Body of pancreas (tissue), 4 donors: Measurements from ENCODE around the gene SUN5. TPM values are rescaled to one million over a fixed set of nuclear protein-coding genes. Genes with fewer than 3 reads are reported as not detected.

Experiments
- ATAC-seq: fragments of 150-250 bp; one replicate; pipeline ENCODE4 v1.9.1; 2016
- DNase-seq, 4 donors: peaks; one replicate each; pipeline ENCODE4 v3.0.0-alpha.2; 2019
- H3K27ac ChIP-seq, 4 donors: fragments of 200-600 bp; sonication (generic); 1 replicate in 3 of 4; 2 replicates in 1 of 4; pipeline versions ENCODE4 v1.5.1 to v1.6.1; 2016 to 2019; ENCODE audit warnings: mild to moderate bottlenecking in 1 of 4, mixed read lengths in 1 of 4, moderate library complexity in 1 of 4
- H3K27me3 ChIP-seq, 2 donors: fragments of 200-600 bp; sonication (generic); one replicate each; pipeline ENCODE4 v1.6.0; 2016; ENCODE audit warnings: mild to moderate bottlenecking in 1 of 2
- H3K36me3 ChIP-seq, 2 donors: fragments of 200-600 bp; sonication (generic); replicated peaks in 1 of 2; 2 replicates each; pipeline ENCODE4 v1.5.1; 2016; ENCODE audit warnings: low read depth in 2 of 2; ENCODE audit not compliant: insufficient read depth in 1 of 2
- H3K4me1 ChIP-seq: fragments of 200-600 bp; sonication (generic); one replicate; pipeline ENCODE4 v1.6.0; 2016
- H3K4me3 ChIP-seq, 2 donors: fragments of 200-600 bp; sonication (generic); 1 replicate in 1 of 2; 2 replicates in 1 of 2; pipeline ENCODE4 v1.5.1; 2016 to 2019
- H3K9me3 ChIP-seq, 3 donors: fragments of 200-600 bp; sonication (generic); 1 replicate in 2 of 3; 2 replicates in 1 of 3; pipeline ENCODE4 v1.5.1; 2016
- CTCF ChIP-seq, 7 experiments: fragments of 450-650 bp in 4 of 7; fragments of 200-600 bp in 3 of 7; sonication (generic) in 3 of 7; IDR thresholded peaks; one replicate each; pipeline ENCODE4 v1.5.1; 2016 to 2019; ENCODE audit warnings: antibody characterized with exemption in 7 of 7
- POLR2A ChIP-seq, 3 donors: fragments of 450-650 bp; IDR thresholded peaks; one replicate each; pipeline ENCODE4 v1.6.1; 2016; ENCODE audit warnings: antibody characterized with exemption in 3 of 3, mild to moderate bottlenecking in 2 of 3
- WGBS, 2 donors: methylation state at CpG; one replicate each; pipeline ENCODE4 v1.1.5; 2017; 5-methylcytosine and 5-hydroxymethylcytosine counted together
- intact Hi-C: fragments of 100-400 bp; cut with DNase I; formaldehyde crosslinking; loops from one replicate; pipeline ENCODE4 v1.15.1; 2023
- total RNA-seq, 2 donors: library from RNA; depleted of rRNA; stranded (reverse); fragments of >200 nt; gene quantifications; one replicate each; pipeline ENCODE4 v1.1.0, GENCODE V29; 2016

The SUN5 gene
- total RNA-seq, 2 donors from 2014 or later = not detected

GRCh38 chr20:33009214-33010132 is 5.2 kb upstream of the SUN5 start:
- no peaks in the 10 kb centered on the region for H3K9me3 ChIP-seq
- DNase-seq (peak in 1 of 4 donors; percentile 10), ATAC-seq (peak; percentile 33)
- H3K36me3 ChIP-seq = no peaks in the 10 kb centered on the region
- no peak overlapping the region for H3K27ac ChIP-seq
- TF ChIP-seq CTCF (IDR thresholded peaks at IDR 0.05) = no peak
- TF ChIP-seq POLR2A (IDR thresholded peaks at IDR 0.05) = no peak
- WGBS, 2 donors = 34 to 41% methylated on average over 10 to 19 of the region's 19 CpGs
- H3K27me3 ChIP-seq = no peaks in the 10 kb centered on the region
- H3K4me1 ChIP-seq = no peaks in the 10 kb centered on the region
- H3K4me3 ChIP-seq = no peak overlapping the region
- intact Hi-C loops = no loop called here

GRCh38 chr20:33008336-33009213 is 4.3 kb upstream of the SUN5 start:
- 71 to 81% methylated on average over 8 to 22 of the region's 23 CpGs for WGBS, 2 donors
- no peak for DNase-seq
- Histone ChIP-seq H3K4me3 (no peak overlapping the region), H3K27ac (no peak overlapping the region), H3K9me3 (no peaks in the 10 kb centered on the region), H3K36me3 (no peaks in the 10 kb centered on the region), H3K27me3 (no peaks in the 10 kb centered on the region), H3K4me1 (no peaks in the 10 kb centered on the region)
- no peak for ATAC-seq
- TF ChIP-seq POLR2A (IDR thresholded peaks at IDR 0.05) (no peak), CTCF (IDR thresholded peaks at IDR 0.05) (no peak)
- intact Hi-C loops = no loop called here

- 92% methylated on average over 7 to 10 of the region's 11 CpGs for WGBS, 2 donors
- DNase-seq (no peak), ATAC-seq (no peak)
- intact Hi-C loops = no loop called here
- no peak within 1 kb of the TSS for H3K4me3 ChIP-seq
- H3K27me3 ChIP-seq = no peaks in the 10 kb centered on the region
- no peaks in the 10 kb centered on the region for H3K36me3 ChIP-seq
- no peaks in the 10 kb centered on the region for H3K4me1 ChIP-seq
- H3K9me3 ChIP-seq = no peaks in the 10 kb centered on the region
- no peak for TF ChIP-seq CTCF (IDR thresholded peaks at IDR 0.05)
- TF ChIP-seq POLR2A (IDR thresholded peaks at IDR 0.05) = no peak
- H3K27ac ChIP-seq = no peak within 1 kb of the TSS
Measured at GRCh38 chr20:33007376-33008335, 3.4 kb upstream of the SUN5 start, which contains the start of gene BPIFB2. BPIFB2 (plus strand) TSS chr20:33007704; CDS start chr20:33008575, 871 bp downstream.

GRCh38 chr20:33006776-33007375 is 2.6 kb upstream of the SUN5 start:
- WGBS, 2 donors = 73 to 86% methylated on average over 8 of the region's 8 CpGs
- no peak for ATAC-seq
- H3K27me3 ChIP-seq = no peaks in the 10 kb centered on the region
- TF ChIP-seq POLR2A (IDR thresholded peaks at IDR 0.05) = no peak
- H3K4me1 ChIP-seq = no peaks in the 10 kb centered on the region
- no peaks in the 10 kb centered on the region for H3K36me3 ChIP-seq
- no peaks in the 10 kb centered on the region for H3K9me3 ChIP-seq
- DNase-seq = no peak
- no peak overlapping the region for H3K27ac ChIP-seq
- intact Hi-C loops = no loop called here
- no peak overlapping the region for H3K4me3 ChIP-seq
